ENCODE measurements around the gene PTER.
A peak's percentile ranks its signal among the peaks of the same experiment; 100 is the strongest.

Gene PTER

DNA sequence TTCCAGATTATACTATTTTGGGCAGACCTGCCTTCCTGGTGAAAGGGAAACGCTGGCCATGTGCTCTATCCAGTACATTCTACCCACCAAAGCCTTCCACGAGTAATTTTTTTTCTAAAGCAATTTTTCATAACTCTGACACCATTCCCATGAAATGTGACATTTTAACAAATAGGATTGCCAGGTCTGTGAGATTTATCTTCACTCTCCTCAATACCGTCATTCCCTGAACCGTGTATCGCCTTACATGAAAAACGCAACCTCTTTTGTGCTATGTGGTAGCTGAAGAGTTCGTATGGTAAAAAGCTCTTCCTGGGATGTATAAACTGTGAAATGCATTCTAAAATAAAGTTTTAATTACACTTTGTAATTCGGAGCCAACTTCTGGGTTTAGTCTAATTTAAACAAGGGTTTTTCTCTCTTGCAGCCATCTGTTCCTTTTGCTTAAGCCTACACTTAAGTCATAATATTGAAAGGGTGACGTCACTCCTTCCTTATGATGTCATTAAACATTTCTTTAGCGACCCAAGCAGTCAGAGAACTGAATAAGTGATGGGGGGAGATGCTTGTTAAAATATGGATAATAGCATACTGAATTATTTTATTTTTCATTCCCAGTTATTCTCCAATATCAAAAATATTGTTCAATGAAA, 57.2 kb downstream of the PTER start:
- no peak for DNase-seq (ENCODE audit: low read depth)
- no peak overlapping the region for H3K4me3 ChIP-seq (ENCODE audit: low read depth, low read length)
- TF ChIP-seq POLR2A (IDR thresholded peaks at IDR 0.05; ENCODE audit: extremely low read depth, insufficient read length): no peak
- TF ChIP-seq, protein P1, sequence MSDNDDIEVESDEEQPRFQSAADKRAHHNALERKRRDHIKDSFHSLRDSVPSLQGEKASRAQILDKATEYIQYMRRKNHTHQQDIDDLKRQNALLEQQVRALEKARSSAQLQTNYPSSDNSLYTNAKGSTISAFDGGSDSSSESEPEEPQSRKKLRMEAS (IDR thresholded peaks at IDR 0.05; ENCODE audit: low read depth, low read length): no peak

GRCh38 chr10:16497911-16498310, 61.1 kb downstream of the PTER start:
- TF ChIP-seq MYC (IDR thresholded peaks at IDR 0.05; ENCODE audit: low read depth, low read length) (no peak), POLR2A (IDR thresholded peaks at IDR 0.05; ENCODE audit: extremely low read depth, insufficient read length) (no peak), CTCF (IDR thresholded peaks at IDR 0.05; ENCODE audit: low read depth, low read length) (no peak)
- TF ChIP-seq, protein P1 (IDR thresholded peaks at IDR 0.05; ENCODE audit: low read depth, low read length): no peak
- H3K4me3 ChIP-seq (ENCODE audit: low read depth, low read length): no peak overlapping the region
- DNase-seq (ENCODE audit: low read depth): no peak

GRCh38 chr10:16505161-16505560, 68.4 kb downstream of the PTER start:
- TF ChIP-seq CTCF (IDR thresholded peaks at IDR 0.05; ENCODE audit: low read depth, low read length) (no peak), POLR2A (IDR thresholded peaks at IDR 0.05; ENCODE audit: extremely low read depth, insufficient read length) (no peak), MYC (IDR thresholded peaks at IDR 0.05; ENCODE audit: low read depth, low read length) (no peak)
- TF ChIP-seq, protein P1 (IDR thresholded peaks at IDR 0.05; ENCODE audit: low read depth, low read length): no peak
- DNase-seq (ENCODE audit: low read depth): no peak
- no peak overlapping the region for H3K4me3 ChIP-seq (ENCODE audit: low read depth, low read length)

GRCh38 chr10:16509996-16510395, 73.2 kb downstream of the PTER start:
- no peak overlapping the region for H3K4me3 ChIP-seq (ENCODE audit: low read depth, low read length)
- TF ChIP-seq, protein P1 (IDR thresholded peaks at IDR 0.05; ENCODE audit: low read depth, low read length): no peak
- no peak for TF ChIP-seq MYC (IDR thresholded peaks at IDR 0.05; ENCODE audit: low read depth, low read length)
- TF ChIP-seq CTCF (IDR thresholded peaks at IDR 0.05; ENCODE audit: low read depth, low read length): no peak
- no peak for TF ChIP-seq POLR2A (IDR thresholded peaks at IDR 0.05; ENCODE audit: extremely low read depth, insufficient read length)
- no peak for DNase-seq (ENCODE audit: low read depth)

DNA sequence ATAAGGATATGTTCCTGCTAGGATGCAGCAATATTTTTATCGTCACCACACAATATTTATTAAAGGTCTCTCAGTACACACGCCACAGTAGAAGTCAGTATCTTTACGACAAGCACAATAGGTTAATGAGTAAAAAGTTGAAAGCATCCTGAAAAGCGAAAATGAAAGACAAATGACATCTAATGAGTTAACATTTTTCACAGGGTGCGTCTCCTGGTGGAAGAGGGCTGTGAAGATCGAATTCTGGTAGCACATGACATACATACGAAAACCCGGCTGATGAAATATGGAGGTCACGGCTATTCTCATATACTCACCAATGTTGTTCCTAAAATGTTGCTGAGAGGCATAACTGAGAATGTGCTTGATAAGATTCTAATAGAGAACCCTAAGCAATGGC, 74.0 kb downstream of the PTER start:
- H3K4me3 ChIP-seq (ENCODE audit: low read depth, low read length): no peak overlapping the region
- TF ChIP-seq MYC (IDR thresholded peaks at IDR 0.05; ENCODE audit: low read depth, low read length): no peak
- TF ChIP-seq CTCF (IDR thresholded peaks at IDR 0.05; ENCODE audit: low read depth, low read length): no peak
- TF ChIP-seq, protein P1 (IDR thresholded peaks at IDR 0.05; ENCODE audit: low read depth, low read length): no peak
- TF ChIP-seq POLR2A (IDR thresholded peaks at IDR 0.05; ENCODE audit: extremely low read depth, insufficient read length): no peak
- DNase-seq (ENCODE audit: low read depth): no peak

- no peak for DNase-seq (ENCODE audit: low read depth)
- no peak overlapping the region for H3K4me3 ChIP-seq (ENCODE audit: low read depth, low read length)
- TF ChIP-seq MYC (IDR thresholded peaks at IDR 0.05; ENCODE audit: low read depth, low read length) (no peak), CTCF (IDR thresholded peaks at IDR 0.05; ENCODE audit: low read depth, low read length) (peak; percentile 4), POLR2A (IDR thresholded peaks at IDR 0.05; ENCODE audit: extremely low read depth, insufficient read length) (no peak)
- TF ChIP-seq, protein P1 (IDR thresholded peaks at IDR 0.05; ENCODE audit: low read depth, low read length): no peak
Observed at GRCh38 chr10:16518822-16519221, 82.0 kb downstream of the PTER start.

Measured in NB4 (cell line).